DMS79 treated with DMSO at 0.1 percent for 48 hours (cell line): Measurements from ENCODE around the gene TMEM269.

Experiments used
- DNase-seq: peaks from one replicate; lab custom pipeline; 2025; lab: John Stamatoyannopoulos, UW

TMEM269 gene, protein sequence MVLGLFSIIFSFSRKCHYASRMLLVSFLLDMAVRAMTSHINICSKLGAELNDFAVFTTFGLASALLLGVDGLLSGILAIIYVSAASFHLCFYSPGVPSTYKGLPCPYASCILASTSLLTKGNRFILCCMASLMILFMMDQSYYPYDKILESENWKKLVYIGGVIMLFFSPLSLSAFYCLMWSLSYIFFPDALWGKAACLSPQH

DNA sequence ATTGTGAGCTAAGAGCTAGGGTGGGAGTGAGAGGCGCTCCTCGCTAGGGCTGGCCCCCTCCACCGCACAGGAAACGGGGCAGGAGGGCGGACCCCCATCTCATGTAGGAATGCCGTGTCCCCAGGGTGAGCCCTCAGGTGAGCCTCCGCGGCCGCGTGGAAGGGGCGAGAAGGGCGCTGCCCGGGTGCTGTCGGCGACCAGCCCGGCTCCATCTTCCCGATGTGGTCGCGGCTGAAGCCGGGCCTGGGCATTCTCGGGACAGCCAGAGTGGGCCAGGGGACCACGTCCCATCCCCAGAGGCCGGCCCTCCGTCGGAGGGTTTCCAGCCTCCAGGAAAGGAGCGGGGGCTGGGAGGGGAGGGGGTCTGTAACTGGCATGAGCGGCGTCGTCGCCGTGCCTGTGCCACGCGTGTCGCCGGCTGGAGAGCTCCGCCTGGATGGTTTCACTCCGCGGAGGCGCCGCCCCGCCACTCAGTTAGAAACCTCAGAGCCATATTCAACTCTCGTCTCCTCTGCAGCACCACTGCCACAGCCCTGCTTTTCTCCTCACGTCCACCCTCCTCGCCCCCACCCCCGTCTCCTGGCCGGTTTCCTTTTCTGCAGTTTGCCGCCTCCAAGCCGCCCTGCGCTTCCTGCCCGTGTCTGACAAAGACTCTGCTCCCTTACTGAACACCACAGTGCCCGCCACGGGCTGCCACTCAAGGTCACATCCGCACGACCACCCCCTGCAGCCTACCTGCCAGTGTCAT is at the start of gene TMEM269:
Gene TMEM269 (plus strand): TSS at position 46 of the 748 bp plus-strand sequence. CDS start 4,903 bp downstream, outside the sequence.
- DNase-seq, result no peak

DNA sequence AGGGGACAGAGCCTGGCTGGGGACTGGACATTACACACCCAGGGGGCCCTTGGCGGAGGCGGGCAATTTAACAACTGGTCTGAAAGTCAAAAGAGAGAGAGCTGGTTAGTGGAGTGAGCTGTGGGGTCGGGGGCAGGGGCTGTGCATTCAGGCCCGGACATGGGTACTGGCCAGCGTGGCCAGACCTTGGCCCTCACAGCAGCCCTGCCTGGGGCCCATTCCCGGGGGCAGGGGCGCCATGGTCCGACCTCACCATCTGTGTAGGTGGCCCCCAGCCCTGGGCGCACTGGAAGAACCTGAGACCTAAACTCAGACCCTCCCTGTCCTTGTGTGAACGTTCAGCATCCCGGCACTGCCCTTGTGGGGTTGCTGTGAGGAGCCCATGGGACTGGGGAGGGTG is 49.7 kb upstream of the TMEM269 start:
- DNase-seq, result no peak

DNA sequence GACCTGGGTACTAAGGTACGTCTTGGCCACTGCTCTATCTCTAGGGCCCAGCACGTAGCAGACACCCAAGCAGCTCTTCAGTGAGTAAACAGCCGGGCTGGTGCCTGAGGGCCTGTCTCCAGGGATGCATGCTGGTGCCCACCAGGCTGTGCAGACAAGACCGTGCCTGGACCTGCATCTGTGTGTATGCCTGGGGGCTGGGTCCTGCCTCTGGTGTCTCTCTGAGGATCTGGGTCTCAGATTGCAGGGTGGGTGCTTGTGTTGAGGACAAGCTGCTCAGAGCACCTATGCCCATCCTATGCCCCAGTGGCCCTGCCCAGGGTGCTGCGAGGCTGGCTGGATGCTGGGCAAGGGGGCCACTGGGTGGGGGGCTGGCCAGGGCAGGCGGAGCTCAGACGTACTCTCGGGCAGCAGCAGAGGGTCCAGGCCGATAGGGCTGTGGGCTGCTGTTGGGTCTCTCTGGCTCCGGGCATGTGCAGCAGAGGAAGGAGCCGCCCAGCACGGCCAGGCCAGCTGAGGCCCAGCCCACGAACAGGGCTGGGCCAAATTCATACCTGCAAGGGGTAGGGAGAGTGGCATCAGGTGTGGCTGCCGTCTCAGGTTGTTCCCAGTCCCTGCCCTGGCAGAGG is 49.2 kb upstream of the TMEM269 start:
- no peak for DNase-seq

DNA sequence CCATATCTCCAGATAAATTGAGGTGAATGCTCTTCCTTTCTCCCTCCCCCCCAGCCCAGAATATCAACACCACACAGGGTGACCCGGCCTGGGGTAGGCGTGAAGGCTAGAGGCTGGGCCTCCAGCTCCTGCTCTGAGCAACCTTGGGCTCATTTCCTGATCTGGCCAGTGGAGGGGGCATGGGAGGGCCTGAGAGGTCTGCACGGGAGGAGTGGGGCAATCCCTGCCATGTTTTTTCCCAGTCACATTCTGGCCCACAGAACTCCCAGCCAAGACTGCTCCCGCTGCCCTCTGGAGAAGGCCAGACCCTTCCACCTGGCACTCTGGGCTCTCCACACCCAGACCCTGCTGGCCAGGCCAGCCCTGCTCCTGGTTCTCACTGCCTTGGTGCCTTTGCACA is 48.6 kb upstream of the TMEM269 start:
- no peak for DNase-seq

DNA sequence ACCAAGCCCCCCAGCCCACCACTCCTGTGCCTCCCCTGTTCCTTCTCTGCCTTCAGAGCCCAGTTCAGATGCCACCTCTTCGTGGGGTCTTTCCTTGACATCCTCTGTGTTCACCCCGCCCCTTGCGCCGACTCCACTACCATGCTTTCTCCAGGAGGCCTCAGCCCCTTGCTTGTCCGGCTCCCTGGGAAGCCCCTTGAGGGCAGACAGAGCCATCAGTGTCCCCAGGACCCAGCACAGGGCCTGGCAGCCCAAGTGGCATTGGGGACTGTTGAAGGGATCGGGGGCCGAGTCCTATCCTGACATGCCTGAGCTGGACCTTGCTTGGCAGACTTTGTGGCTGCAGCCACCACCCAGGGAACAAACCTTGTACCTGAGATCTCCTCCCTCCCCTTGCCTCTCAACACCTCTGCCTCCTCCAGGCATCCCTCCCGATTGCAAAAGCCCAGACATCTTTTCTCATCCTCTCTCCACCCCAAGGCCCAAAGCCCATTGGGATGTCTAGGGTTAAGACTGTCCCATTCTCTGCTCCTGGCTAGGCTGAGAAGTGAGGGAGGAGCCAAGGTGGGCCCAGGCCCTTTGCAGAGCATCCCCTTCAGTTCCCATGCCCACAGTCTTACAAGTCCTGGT is 48.1 kb upstream of the TMEM269 start:
- DNase-seq, result no peak

DNA sequence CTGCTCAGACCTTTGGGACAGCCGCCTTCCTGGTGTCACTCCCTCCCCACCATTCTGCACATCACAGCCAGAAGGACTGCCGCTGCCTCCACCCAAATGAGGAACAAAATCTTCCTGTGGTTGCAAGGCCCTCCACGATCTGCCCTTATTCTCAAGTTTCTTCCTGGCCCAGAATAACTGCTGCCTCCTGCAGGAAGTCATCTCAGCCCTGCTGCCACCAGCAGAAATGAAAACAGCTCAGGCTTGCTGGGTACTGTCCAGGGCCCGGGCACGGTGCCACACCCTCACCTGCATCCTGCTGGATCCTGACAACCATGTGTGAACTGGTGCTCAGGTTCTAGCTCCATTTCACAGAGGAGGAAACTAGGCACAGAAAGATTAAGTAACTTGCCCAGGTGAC is 47.5 kb upstream of the TMEM269 start:
- no peak for DNase-seq

DNA sequence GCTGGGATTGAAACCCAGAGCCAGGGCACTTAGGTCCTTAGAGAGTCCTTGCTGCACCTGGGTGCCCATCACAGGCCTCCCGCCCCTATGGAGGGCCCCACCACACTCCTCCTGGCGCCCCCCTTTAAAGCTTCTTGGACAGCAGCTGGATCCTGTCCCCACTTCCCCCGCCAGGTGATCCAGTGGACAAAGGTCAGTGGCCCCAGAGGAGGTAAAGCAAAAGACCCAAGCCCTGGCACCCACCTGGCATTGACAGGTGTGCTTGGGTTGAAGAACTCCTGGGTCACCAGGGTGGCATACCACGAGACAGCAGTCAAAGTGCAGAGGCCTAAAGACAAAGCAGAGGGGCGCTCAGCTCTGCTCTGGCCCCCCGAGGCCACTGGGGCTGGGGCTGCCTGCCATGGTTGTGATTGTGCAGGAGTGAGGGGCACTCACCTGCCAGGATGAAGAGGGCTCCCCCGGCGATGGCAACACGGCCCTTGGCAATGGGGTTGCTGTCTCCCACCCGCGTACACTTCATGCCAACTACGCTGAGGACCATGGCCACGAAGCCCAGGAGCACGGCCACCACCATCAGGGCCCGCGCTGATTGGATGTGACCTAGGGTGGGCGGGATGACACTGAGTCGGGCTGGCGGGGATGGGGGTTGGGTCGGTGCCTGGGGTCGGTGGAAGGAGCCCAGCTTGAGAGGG is 46.7 kb upstream of the TMEM269 start:
- no peak for DNase-seq

DNA sequence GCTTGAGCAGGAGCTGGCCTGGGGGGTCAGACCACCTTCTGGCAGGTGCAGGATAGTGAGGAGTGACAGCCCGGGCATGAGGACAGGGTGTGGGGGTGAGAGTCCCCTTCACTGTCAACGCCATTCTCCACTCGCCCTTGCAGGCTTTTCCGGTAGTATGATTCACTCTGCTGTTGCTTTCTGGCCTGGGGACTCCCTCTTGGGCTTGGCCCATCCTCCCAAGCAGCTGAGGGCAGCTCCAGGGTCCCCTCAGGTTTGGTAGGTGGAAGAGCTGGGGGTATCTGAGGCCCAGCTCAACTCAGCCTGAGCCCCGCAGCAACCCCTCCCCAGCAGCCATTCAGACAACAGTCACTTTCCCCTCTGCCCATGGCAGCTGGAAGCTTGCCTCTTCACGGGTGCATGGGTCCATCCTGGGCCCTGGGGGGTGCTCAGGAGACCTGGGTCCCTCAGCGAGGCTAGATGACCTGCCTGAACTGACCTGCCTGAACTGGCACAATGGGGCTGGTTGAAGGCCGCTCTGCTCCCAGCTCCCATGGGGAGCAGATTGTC is 46.0 kb upstream of the TMEM269 start:
- no peak for DNase-seq

DNA sequence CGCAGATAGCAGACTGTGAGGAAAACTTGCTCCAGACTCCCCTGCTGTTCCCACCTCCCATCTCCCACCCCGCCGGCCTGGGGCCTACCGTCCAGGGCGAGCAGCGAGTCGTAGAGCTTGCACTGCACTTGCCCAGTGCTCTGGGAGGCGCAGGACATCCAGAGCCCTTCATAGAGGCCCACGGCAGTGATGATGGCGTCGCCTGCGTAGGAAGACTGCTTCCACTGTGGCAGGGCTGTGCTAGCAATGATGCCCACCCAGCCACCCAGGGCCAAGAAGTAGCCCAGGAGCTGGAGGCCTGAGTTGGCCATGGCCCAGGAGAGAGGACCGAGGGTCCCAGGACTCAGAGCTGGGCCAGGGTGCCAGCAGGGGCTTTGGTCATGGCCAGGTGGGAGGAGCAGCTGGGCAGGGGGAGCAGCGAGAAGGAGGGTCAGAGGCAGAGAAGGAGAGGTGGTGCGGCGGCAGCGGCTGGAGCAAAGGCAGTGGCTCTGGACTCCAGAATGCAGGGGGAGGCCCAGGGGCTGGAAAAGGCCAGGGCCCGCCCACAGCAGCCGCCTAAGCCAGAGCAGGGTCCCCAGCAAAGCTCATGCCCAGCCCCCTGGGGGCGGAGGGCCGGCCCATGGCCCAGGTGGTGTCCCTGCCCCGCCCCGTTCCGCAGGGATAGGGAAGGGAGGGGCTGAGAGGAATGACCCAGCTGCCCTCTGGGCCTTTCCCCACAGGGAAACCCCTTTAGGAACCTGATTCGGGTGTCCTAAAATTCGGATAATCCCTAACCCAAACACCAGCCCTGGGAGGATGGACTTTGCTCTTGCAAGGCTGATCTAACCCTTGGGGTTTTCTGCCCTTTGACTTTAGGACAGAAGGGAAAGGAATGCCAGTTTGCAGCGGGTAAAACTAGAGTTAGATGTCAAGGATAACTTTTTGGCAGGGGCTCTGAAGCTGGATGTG is 44.8 kb upstream of the TMEM269 start, which contains the start of gene CLDN19:
Gene CLDN19 (minus strand): TSS at position 484 of the 948 bp plus-strand sequence. CDS start 173 bp downstream, at position 311.
- no peak for DNase-seq

DNA sequence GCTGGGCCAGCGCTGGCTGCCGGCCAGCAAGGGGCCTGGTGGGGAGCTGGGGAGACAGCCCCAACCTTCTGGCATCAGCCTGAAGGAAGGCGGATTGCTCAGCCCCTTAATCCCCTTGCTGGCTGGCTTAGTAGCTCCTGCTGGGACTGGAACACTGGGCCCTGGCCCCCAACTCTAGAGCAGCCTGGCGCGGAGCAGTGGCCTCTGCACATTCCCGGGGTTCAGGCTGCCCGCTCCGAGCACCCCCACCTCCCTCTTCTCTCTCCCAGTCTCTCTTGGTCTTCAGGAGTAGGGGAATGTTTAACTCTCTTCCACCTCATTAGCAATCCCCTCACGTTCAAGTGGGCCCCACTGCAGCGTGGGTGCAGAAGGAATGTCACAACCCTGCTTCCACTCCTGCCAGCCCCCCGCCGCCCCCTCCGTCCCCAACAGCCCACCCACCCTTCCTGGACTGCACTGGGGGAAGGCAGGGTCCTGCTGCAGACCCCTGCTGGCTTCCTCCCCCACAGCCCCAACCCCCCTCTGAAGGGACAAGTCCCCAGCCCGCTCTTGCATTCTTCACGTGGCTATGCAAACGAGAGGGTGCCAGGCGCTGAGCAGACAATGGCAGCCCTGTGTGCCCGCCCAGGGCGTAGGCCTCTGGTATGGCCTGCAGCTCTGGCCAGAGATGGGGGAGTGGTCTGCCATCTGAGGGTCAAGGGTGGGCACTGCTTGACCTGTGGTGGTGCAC is 43.8 kb upstream of the TMEM269 start:
- DNase-seq, result no peak

DNA sequence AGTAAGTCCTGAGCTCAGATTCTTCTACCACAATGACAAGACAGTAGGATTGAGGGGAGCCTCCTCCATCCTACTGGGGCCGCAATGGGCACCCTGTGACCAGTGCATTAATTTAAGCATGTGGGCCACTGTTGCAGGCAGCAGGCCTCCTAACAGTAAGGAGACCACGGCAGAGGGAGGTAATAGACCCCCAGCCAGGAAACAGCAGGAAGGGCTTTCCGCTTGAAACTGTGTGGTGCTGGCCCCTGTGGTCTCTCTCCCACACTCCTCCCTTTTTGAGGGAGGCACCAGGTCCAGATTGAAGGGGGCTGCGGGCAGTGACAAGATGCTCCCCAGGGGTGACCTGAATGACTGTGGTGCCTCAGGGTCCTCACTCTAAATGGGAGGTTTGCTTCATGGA is 43.1 kb upstream of the TMEM269 start:
- DNase-seq, result no peak

DNA sequence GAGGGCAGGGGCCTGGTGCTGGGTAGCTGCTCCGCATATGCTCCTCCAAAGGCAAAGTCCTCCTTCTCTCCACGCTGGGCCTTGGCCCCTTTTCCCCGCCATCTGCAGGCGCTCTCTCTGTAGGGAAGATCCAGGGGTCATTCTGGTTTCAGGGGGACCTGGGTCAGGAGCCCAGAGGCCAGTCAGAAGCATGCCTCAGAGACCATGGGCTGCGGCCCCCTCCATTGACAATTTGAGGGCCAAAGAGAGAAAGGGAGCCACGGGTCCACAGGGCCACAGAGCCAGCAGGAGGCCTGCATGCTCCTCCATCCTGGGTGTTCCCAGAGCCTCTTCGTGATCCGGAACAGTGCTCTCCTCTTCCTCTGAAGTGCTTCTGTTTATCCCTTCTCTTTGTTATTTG is 42.6 kb upstream of the TMEM269 start:
- DNase-seq, result no peak

DNA sequence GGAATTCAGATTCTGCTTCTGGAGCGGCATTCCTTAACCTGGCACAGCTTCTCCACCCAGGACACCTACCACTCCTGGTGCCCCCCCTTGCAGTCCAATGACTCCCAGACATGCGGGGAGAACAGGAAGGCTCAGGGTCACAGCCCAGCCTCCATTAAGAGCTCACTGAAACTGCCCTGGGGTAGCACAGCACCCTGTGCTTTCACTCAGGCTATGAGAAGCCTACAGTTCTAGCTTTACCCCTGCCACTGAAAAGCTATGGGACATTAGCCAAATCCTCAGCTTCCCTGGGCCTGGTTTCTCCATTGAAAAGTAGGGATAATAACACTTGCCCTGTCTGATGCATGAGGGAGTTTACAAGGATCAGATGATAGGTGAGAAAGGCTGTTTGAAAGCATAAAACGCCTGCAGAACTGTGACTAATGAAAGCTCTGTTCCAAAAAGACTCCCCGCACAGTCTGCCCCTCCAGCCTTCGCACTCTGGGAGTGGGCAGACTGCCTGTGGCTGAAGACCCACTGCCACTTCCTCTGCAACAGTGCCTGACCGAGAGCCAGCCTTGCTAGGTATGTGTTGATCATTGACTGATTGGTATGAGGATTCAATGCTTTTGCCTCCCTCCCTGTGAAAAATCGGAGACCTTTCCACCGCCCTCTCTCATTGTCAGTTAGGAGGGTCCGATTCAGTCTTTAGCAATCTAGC is 42.0 kb upstream of the TMEM269 start:
- DNase-seq, result peak; percentile 86

DNA sequence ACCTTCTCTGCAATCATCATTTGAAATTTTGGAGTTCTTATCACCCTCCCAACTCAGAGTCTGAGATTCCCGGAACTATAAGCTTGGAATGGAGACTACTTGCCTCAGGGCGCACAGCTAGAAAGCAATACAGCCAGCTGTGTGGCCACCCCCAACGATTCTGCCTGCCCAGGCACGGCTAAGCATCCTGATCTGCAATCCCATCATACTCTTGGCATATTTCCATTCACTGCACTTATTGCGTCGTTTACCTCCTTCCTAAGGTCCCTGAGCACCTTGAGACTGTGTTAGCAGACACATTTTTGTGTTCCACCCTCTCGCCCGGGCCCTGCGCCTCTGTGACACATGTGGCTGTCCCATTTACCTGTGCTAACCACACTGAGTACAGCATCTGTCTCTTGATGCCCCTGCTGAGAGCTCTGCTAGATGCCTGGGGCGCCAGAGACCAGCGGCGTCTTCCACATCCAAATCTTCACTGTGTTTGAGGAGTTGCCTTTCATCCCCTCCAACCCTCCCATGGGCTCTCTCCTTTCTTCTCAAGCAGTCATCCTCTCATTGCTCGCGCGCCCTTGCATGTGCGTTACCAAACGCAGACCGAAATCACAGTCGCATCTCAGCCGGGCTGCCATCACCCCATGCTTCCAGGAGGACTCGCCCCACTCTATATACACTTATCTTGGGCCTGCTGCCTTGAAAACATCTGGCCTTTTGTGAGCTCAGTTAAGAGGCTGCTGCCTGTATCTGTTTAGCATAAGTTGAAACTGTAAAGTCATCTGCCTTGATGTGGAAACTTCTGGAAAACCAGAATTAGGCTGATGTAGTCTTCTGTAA is 41.3 kb upstream of the TMEM269 start:
- peak; percentile 93 for DNase-seq

DNA sequence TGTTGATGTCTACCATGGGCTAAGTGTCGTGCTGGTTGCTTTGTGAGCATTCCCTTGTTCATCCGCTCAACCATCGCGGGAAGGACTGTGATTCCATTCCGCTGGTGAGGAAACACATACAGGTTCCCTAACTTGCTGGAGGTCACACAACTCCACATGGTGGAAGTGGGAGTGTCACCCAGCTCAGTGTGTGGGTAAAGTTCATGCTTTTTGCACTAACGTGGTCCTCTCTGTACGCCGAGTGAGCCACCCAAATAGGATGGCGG is 40.7 kb upstream of the TMEM269 start:
- DNase-seq, result no peak

DNA sequence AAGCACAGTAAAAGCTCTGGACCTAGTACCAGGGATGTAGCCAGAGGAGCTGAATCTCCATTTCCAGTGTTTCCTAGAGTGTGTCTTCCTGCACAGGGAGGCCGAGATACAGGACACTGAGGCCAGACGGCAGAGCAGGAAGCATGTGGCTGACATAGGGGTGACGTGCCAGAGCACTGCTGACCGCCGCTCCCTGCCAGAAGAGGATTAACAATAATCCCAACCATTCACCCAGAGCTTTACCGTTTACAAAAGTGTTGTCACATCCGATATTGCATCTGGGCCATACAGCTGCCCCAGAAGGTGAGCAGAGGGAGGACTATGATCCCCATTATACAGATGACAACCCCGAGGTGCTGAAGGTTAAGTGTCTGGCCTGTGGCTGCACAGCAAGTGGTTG is 38.9 kb upstream of the TMEM269 start:
- DNase-seq, result no peak

DNA sequence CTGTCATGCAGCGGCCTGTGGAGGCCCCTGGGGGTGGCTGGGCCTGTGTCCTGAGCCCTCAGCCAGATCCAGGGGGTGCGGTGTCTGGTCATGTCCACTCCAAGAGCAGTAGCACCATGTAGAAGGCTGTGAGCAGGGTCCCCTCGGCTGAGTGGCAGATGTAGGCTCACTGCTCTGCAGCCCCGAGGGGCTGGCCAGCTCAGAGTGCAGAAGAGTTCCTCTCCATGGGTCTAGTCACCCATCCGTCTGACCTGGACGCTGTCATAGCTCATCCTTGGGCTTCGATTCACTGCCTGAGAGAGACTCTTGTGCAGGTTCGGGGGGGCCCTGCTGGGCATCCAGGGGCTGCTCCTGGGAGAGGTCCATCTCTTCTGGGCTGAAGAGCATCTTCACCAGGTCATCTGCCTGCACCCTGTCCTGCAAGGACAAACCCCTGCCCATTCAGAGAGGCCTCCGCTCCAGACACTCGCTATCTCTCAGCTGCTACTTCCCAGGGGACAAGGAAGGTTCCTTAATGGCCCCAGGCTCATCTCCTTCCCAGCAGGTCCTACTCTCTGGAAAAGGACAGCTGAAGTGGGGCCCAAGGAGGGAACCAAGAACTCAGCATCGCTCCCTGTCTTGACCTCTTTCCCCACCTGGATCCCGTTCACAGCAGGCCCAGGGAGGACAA is 38.2 kb upstream of the TMEM269 start:
- no peak for DNase-seq

DNA sequence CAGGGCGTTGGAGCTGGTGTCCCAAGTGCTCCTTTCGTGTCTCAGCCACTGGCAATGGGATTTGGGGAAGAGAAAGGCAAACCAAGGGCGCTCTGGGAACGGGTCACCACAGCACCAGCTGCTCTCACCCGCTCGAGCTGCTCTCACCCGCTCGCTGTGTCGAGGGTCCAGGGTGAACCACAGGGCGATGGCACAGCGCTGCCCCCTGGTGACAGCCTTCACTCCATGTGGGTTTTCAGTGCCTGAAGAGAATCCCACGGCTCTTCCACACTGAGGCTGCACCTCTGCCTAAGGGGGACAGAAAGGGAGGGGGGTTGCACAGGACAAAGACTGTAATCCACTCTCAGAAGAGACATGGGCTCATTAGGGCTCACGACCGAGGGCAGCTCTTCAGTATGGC is 37.7 kb upstream of the TMEM269 start:
- peak; percentile 17 for DNase-seq
